ACC112 (cell line): ENCODE measurements around the gene SERTAD3.
"Not testable (repeated sequence)": the region's sequence is repeated elsewhere in the genome, so short reads cannot be mapped to it uniquely, and the experiment has no call there.

ENCODE experiments used
- H2AFZ ChIP-seq: fragments of 200-600 bp; sonication (generic); one replicate; pipeline ENCODE4 v1.6.0; 2017; ENCODE audit warnings: antibody characterized with exemption, low read length; ENCODE audit not compliant: unreplicated experiment
- H3K27ac ChIP-seq: fragments of 200-600 bp; sonication (generic); 2 replicates; pipeline ENCODE4 v1.5.1; 2014; ENCODE audit warnings: low read depth, mild to moderate bottlenecking, antibody characterized with exemption, low read length, moderate library complexity
- H3K27me3 ChIP-seq: fragments of 200-600 bp; sonication (generic); 2 replicates; pipeline ENCODE4 v1.6.1; 2014; ENCODE audit warnings: mild to moderate bottlenecking, antibody characterized with exemption, low read length, moderate library complexity, mixed read lengths; ENCODE audit not compliant: insufficient read depth
- H3K36me3 ChIP-seq: fragments of 200-600 bp; sonication (generic); 2 replicates; pipeline ENCODE4 v1.6.1; 2016; ENCODE audit warnings: mild to moderate bottlenecking, antibody characterized with exemption, low read length, moderate library complexity, mixed read lengths; ENCODE audit not compliant: insufficient read depth
- H3K4me1 ChIP-seq: fragments of 200-600 bp; sonication (generic); one replicate; pipeline ENCODE4 v1.6.1; 2016; ENCODE audit warnings: low read length, mixed read lengths; ENCODE audit not compliant: insufficient read depth, unreplicated experiment, control insufficient read depth
- H3K4me3 ChIP-seq: fragments of 200-600 bp; sonication (generic); 2 replicates; pipeline ENCODE4 v1.5.1; 2014; ENCODE audit warnings: mild to moderate bottlenecking, low read depth, low read length
- H3K79me2 ChIP-seq: fragments of 200-600 bp; sonication (generic); one replicate; pipeline ENCODE4 v1.6.0; 2016; ENCODE audit warnings: low read length; ENCODE audit not compliant: control insufficient read depth, unreplicated experiment, insufficient read depth

Gene SERTAD3

GRCh38 chr19:40457953-40458596, 13.9 kb upstream of the SERTAD3 start:
- no peak overlapping the region for H3K27ac ChIP-seq
- H2AFZ ChIP-seq, result no peak overlapping the region
- H3K27me3 ChIP-seq, result no peaks in the 10 kb centered on the region
- peaks cover 2% of the 10 kb centered on the region for H3K79me2 ChIP-seq
- H3K4me3 ChIP-seq, result no peak overlapping the region
- H3K4me1 ChIP-seq, result no peaks in the 10 kb centered on the region
- no peaks in the 10 kb centered on the region for H3K36me3 ChIP-seq

GRCh38 chr19:40457048-40457447, 12.9 kb upstream of the SERTAD3 start:
- H3K4me1 ChIP-seq, result no peaks in the 10 kb centered on the region
- no peak overlapping the region for H3K4me3 ChIP-seq
- no peaks in the 10 kb centered on the region for H3K79me2 ChIP-seq
- H3K27me3 ChIP-seq, result no peaks in the 10 kb centered on the region
- H2AFZ ChIP-seq, result no peak overlapping the region
- H3K27ac ChIP-seq, result no peak overlapping the region
- no peaks in the 10 kb centered on the region for H3K36me3 ChIP-seq

- not testable (repeated sequence) for H3K27me3 ChIP-seq, H3K4me3 ChIP-seq, H2AFZ ChIP-seq, H3K27ac ChIP-seq, H3K4me1 ChIP-seq, H3K79me2 ChIP-seq, H3K36me3 ChIP-seq
These were observed 9.8 kb upstream of the SERTAD3 start for GRCh38 chr19:40453943-40454342.

GRCh38 chr19:40453151-40453735, 9.1 kb upstream of the SERTAD3 start:
- no peak overlapping the region for H3K4me3 ChIP-seq
- no peaks in the 10 kb centered on the region for H3K36me3 ChIP-seq
- H2AFZ ChIP-seq, result no peak overlapping the region
- no peak overlapping the region for H3K27ac ChIP-seq
- no peaks in the 10 kb centered on the region for H3K79me2 ChIP-seq
- H3K27me3 ChIP-seq, result no peaks in the 10 kb centered on the region
- no peaks in the 10 kb centered on the region for H3K4me1 ChIP-seq

DNA sequence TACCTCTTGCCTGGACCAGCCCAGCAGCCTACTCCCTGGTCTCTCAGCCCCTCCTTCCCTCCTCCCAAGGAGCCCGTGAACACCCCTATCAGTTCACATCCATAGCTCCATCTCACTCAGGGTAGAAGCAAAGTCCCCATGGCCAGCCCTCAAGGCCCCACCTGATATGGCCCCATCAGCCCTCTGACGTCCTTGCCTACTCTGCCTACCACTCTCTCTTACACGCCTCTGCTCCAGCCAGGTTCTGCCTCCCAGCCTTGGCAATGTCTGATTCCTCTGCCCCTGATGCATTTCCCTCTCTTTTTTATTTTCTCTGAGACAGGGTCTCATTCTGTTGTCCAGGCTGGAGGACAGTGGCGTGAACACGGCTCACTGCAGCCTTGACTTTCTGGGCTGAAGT, 7.9 kb upstream of the SERTAD3 start:
- Histone ChIP-seq H3K36me3 (no peaks in the 10 kb centered on the region), H2AFZ (no peak overlapping the region), H3K27ac (no peak overlapping the region), H3K79me2 (no peaks in the 10 kb centered on the region), H3K27me3 (no peaks in the 10 kb centered on the region), H3K4me3 (no peak overlapping the region), H3K4me1 (no peaks in the 10 kb centered on the region)

- Histone ChIP-seq H3K4me3 (no peak overlapping the region), H3K36me3 (no peaks in the 10 kb centered on the region), H3K79me2 (no peaks in the 10 kb centered on the region), H3K4me1 (peaks cover 6% of the 10 kb centered on the region), H2AFZ (no peak overlapping the region), H3K27me3 (no peaks in the 10 kb centered on the region), H3K27ac (no peak overlapping the region)
These were observed 6.5 kb upstream of the SERTAD3 start for GRCh38 chr19:40450664-40451063.

DNA sequence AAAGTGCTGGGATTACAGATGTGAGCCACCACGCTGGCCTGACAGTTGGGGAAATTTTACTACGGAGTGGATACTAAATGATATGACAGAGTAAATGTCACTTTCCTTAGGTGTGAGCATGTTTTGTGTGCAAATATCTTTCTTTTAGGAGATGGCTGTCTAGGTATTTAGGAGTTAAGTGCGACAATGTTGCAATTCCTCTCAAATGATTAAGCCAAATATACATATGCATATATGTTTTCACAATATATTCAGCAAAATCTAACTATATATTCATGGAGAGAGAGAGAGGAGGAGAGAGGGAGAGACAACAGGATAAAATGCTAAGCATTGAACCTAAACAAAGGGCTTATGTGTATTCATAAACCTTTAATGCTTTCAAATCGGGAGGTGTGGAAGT, 5.4 kb upstream of the SERTAD3 start:
- Histone ChIP-seq H3K79me2 (no peaks in the 10 kb centered on the region), H3K36me3 (no peaks in the 10 kb centered on the region), H3K27me3 (no peaks in the 10 kb centered on the region), H2AFZ (no peak overlapping the region), H3K4me3 (no peak overlapping the region), H3K27ac (no peak overlapping the region), H3K4me1 (peaks cover 10% of the 10 kb centered on the region)

DNA sequence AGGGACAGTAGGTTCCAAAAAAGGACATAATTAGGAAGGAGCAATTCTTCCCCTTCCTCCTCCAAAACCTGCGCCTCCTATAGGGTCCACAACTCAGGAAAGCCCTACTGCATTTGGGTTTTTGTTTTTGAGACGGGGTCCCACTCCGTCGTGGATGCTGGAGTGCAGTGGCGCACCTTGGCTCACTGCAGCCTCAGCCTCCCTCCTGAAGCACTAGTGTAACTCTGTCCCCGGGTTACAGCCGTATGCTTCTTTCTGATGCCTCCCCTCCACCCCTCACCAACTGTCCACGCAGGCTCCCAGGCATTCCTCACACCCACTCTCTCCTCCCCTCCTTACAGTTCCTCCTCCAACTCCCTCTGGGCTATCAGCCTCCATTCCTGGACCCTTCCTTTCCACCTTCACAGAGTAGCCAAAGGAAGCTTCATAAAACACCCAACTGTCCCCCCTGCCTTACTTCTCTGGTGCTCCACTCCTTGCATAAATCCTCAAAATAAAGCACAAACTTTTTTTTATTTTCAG, 2.2 kb upstream of the SERTAD3 start:
- no peaks in the 10 kb centered on the region for H3K27me3 ChIP-seq
- H3K27ac ChIP-seq, result 0 out of 2 replicates have a peak overlapping the region, but pooled peaks have one; percentile 39
- H3K79me2 ChIP-seq, result peaks cover 23% of the 10 kb centered on the region
- H3K36me3 ChIP-seq, result 0 out of 2 replicates have a peak, but pooled peaks cover 4% of the 10 kb centered on the region
- H3K4me1 ChIP-seq, result peaks cover 16% of the 10 kb centered on the region
- H2AFZ ChIP-seq, result no peak overlapping the region
- no peak overlapping the region for H3K4me3 ChIP-seq

DNA sequence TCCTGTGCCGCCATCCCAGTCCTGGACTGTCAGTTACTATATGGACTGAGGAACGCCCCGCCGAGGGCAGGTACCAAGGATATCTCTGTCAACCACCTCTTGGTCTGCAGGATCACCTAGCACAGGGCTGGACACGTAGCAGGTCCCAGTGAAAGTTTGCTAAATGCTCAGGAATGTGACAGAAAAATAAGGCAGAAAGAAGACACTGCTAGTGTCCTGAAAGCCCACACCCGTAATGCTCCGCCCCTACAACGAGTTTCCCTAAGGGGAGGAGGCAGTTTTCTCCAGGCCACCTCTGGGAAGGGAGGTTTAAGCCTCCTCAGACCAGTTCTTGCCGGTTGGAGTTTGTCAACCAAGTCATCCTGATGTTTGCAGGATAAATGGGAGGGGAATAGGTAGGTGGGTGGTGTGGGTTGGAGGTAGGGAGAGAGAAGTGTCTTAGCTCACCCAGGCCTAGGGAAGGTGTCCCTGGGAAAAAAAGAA, 1.7 kb upstream of the SERTAD3 start:
- Histone ChIP-seq H2AFZ (no peak overlapping the region), H3K4me1 (peaks cover 16% of the 10 kb centered on the region), H3K36me3 (0 out of 2 replicates have a peak, but pooled peaks cover 4% of the 10 kb centered on the region), H3K79me2 (peaks cover 28% of the 10 kb centered on the region), H3K27ac (peak overlapping the region; percentile 39), H3K27me3 (no peaks in the 10 kb centered on the region), H3K4me3 (no peak overlapping the region)

DNA sequence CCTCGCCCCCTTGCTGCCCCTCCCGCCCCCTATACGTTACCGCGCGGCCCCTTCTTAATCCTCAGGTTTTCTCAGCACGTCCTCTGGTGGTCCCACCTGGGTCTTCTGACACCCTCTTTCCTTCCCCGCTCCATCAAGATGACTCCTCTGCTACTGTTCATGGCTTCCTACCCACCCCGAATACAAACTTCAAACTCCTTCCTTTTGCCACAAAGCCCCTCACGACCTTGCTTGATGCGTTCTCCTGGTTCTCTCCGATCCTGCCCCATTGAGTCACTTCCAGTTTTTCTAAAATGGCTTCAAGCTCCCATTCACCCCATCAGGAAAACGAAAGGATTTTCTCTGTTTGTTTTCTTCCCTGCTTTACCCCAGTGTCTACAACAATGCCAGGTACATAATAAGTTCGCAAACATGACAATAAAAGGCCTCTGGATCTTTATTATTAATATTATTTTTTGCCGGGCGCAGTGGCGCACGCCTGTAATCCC, 734 bp upstream of the SERTAD3 start:
- H3K36me3 ChIP-seq, result 0 out of 2 replicates have a peak, but pooled peaks cover 8% of the 10 kb centered on the region
- H2AFZ ChIP-seq, result peak overlapping the region; percentile 27
- peak overlapping the region; percentile 55 for H3K27ac ChIP-seq
- no peaks in the 10 kb centered on the region for H3K27me3 ChIP-seq
- H3K4me1 ChIP-seq, result peaks cover 16% of the 10 kb centered on the region
- peak overlapping the region; percentile 90 for H3K4me3 ChIP-seq
- H3K79me2 ChIP-seq, result peaks cover 32% of the 10 kb centered on the region
